ENCODE results near the gene SS18. TPM values are rescaled to one million over a fixed set of nuclear protein-coding genes. Genes with fewer than 3 reads are reported as not detected.

SS18 gene
- total and polyA plus RNA-seq, 2 of the 13 experiments (the other 11 are each of a cell fraction or from before 2014, with no cell fraction given), result 49.2 to 82.7 TPM

- ChIA-PET POLR2A (no interaction called here), CTCF (ENCODE audit: low intra/inter-chr PET ratio, low total read pairs) (no interaction called here)
- in situ Hi-C loops (cut with HindIII; ENCODE audit: extremely low pct_ligation_motif_present, low pct_unique_long_range_greater_than_20kb) (no loop called here), intact Hi-C loops (cut with micrococcal nuclease; ENCODE audit: unreplicated experiment) (no loop called here)
- Histone ChIP-seq H3K4me1 (ENCODE audit: insufficient read depth, low read length) (peaks cover 8% of the 10 kb centered on the region), H3K4me2 (ENCODE audit: low read depth, low read length) (no peak overlapping the region), H3K4me3 (replicated peaks in 1 of 3; ENCODE audit: insufficient read depth in 1 of 3, low read depth in 2 of 3, low read length in 3 of 3) (no peak overlapping the region), H2AFZ (ENCODE audit: low read length) (no peak overlapping the region), H3K27ac (ENCODE audit: extremely low read length, insufficient read depth, low read length) (no peak overlapping the region), H3K9ac (ENCODE audit: insufficient read depth, low read depth, low read length) (no peak overlapping the region), H3K27me3 (ENCODE audit: control insufficient read depth in 1 of 2, insufficient read depth in 2 of 2, low read length in 2 of 2) (no peaks in the 10 kb centered on the region), H3K79me2 (ENCODE audit: insufficient read depth, low read length) (peaks cover 18% of the 10 kb centered on the region), H3K36me3 (replicated peaks in 1 of 2; ENCODE audit: control insufficient read depth in 1 of 2, insufficient read depth in 2 of 2, low read length in 2 of 2) (peaks cover 0 to 41% of the 10 kb centered on the region in 2 experiments; a peak in 4 of 5 replicates), H4K20me1 (ENCODE audit: insufficient read depth, low read length) (no peaks in the 10 kb centered on the region; the same call in 1 of the 2 replicates), H3K9me3 (ENCODE audit: low read length) (no peaks in the 10 kb centered on the region)
- DNase-seq (ENCODE audit: low spot score) (no peak), ATAC-seq (no peak), FAIRE-seq (no peak)
- BruUV-seq (replicated peaks), result no TSS peak
- WGBS (ENCODE audit: low lambda C conversion rate), result 89% methylated on average over 3 of the region's 3 CpGs
- peak; percentile 96 for TF ChIP-seq MAFF (IDR thresholded peaks at IDR 0.05; ENCODE audit: low read depth, low read length)
- no peak for TF ChIP-seq MAZ (IDR thresholded peaks at IDR 0.05; ENCODE audit: borderline replicate concordance, low read depth, low read length)
- TF ChIP-seq MAZ (CRISPR knock-in tag; IDR thresholded peaks at IDR 0.05; ENCODE audit: low read depth), result no peak
- TF ChIP-seq MAFK (conservative IDR thresholded peaks at IDR 0.05 in 1 of 2, IDR thresholded peaks at IDR 0.05 in 1 of 2; ENCODE audit: low read length in 2 of 2), result peak; percentile 91 to 97
Observed at GRCh38 chr18:26083099-26083498, 7.3 kb downstream of the SS18 start.

- 95% methylated on average over 3 of the region's 3 CpGs for WGBS (ENCODE audit: low lambda C conversion rate)
- Histone ChIP-seq H3K4me2 (ENCODE audit: low read depth, low read length) (no peak overlapping the region), H4K20me1 (ENCODE audit: insufficient read depth, low read length) (no peaks in the 10 kb centered on the region; the same call in 1 of the 2 replicates), H2AFZ (ENCODE audit: low read length) (no peak overlapping the region), H3K27me3 (ENCODE audit: control insufficient read depth in 1 of 2, insufficient read depth in 2 of 2, low read length in 2 of 2) (no peaks in the 10 kb centered on the region), H3K9me3 (ENCODE audit: low read length) (no peaks in the 10 kb centered on the region), H3K9ac (ENCODE audit: insufficient read depth, low read depth, low read length) (no peak overlapping the region), H3K79me2 (ENCODE audit: insufficient read depth, low read length) (peaks cover 12% of the 10 kb centered on the region), H3K27ac (ENCODE audit: extremely low read length, insufficient read depth, low read length) (no peak overlapping the region), H3K36me3 (replicated peaks in 1 of 2; ENCODE audit: control insufficient read depth in 1 of 2, insufficient read depth in 2 of 2, low read length in 2 of 2) (peaks cover 0 to 41% of the 10 kb centered on the region in 2 experiments; a peak in 4 of 5 replicates), H3K4me1 (ENCODE audit: insufficient read depth, low read length) (0 out of 2 replicates have a peak, but pooled peaks cover 2% of the 10 kb centered on the region), H3K4me3 (replicated peaks in 1 of 3; ENCODE audit: insufficient read depth in 1 of 3, low read depth in 2 of 3, low read length in 3 of 3) (no peak overlapping the region)
- ATAC-seq (no peak), DNase-seq (ENCODE audit: low spot score) (no peak), FAIRE-seq (no peak)
- in situ Hi-C loops (cut with HindIII; ENCODE audit: extremely low pct_ligation_motif_present, low pct_unique_long_range_greater_than_20kb), result no loop called here
- intact Hi-C loops (cut with micrococcal nuclease; ENCODE audit: unreplicated experiment), result no loop called here
- BruUV-seq (replicated peaks), result no TSS peak
- POLR2A ChIA-PET, result no interaction called here
- CTCF ChIA-PET (ENCODE audit: low intra/inter-chr PET ratio, low total read pairs), result no interaction called here
- no peak for TF ChIP-seq NFKBIZ (CRISPR knock-in tag; IDR thresholded peaks at IDR 0.05)
- TF ChIP-seq ZNF577 (CRISPR knock-in tag; IDR thresholded peaks at IDR 0.05; ENCODE audit: borderline replicate concordance, low read depth), result no peak
- TF ChIP-seq USF2 (IDR thresholded peaks at IDR 0.05; ENCODE audit: low read depth, low read length), result no peak
- TF ChIP-seq USF2 (CRISPR knock-in tag; IDR thresholded peaks at IDR 0.05; ENCODE audit: borderline replicate concordance), result no peak
- no peak for TF ChIP-seq NBN (conservative IDR thresholded peaks at IDR 0.05)
- no peak for TF ChIP-seq AKNA (CRISPR knock-in tag; IDR thresholded peaks at IDR 0.05; ENCODE audit: borderline replicate concordance)
- TF ChIP-seq ZNF30 (CRISPR knock-in tag; IDR thresholded peaks at IDR 0.05), result no peak
- no peak for TF ChIP-seq SIX1 (CRISPR knock-in tag; IDR thresholded peaks at IDR 0.05; ENCODE audit: borderline replicate concordance)
- TF ChIP-seq NCOA1 (CRISPR knock-in tag; IDR thresholded peaks at IDR 0.05), result no peak
Observed at GRCh38 chr18:26082475-26082874, 7.9 kb downstream of the SS18 start.

Data from HepG2 (cell line).